SK-N-DZ (cell line): Measurements from ENCODE around the gene KRTAP3-1.
"Not testable (repeated sequence)": the region's sequence is repeated elsewhere in the genome, so short reads cannot be mapped to it uniquely, and the experiment has no call there.

Source experiments
- DNase-seq: peaks from one replicate; pipeline ENCODE4 v3.0.0-alpha.2; 2015; ENCODE audit warnings: low spot score

KRTAP3-1 gene

DNA sequence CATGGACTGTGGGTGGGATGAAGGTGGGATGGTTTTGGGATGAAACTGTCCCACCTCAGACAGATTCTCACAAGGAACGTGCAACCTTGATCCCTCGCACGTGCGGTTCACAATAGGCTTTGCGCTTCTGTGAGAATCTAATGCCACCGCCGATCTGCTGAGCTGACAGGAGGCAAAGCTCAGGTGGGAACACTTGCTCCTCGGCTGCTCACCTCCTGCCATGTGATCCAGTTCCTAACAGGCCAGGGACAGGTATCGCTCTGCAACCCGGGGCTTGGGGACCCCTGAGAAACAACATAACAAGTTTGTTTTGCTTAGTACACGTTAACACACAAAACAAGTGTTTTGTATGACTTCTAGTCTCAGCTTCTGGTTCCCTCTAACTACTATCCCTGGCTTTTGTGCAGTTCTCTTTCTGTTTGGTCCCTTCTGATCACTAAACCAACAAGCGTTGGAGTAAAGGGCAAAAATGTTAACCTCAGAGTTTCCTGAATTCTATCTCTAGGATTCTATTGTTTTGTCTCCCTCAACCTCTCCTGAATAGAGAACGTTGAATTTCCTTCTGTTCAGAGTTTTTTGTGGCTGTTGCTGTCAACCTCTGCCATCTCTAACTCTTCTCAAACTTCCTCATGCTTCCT, 7.8 kb upstream of the KRTAP3-1 start:
- no peak for DNase-seq

DNA sequence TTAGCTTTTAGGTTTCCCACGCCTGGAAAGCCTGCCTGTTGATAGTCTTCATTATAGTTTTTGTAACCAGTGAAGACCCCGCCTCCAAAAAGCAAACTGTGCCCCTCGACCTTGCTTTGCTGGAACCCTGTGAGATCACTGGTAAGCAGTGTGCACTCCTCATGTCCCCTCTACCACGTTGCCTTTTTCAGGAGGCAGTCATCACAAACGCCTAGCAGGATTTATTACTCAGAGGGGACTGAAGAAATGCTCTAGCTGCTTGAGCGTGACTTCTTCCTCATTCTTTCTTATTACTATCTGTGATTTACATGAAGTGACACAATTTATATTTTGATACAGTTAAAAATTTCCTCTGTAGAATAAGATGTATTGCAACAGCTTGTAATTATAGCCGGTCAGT, 6.5 kb upstream of the KRTAP3-1 start:
- no peak for DNase-seq

DNA sequence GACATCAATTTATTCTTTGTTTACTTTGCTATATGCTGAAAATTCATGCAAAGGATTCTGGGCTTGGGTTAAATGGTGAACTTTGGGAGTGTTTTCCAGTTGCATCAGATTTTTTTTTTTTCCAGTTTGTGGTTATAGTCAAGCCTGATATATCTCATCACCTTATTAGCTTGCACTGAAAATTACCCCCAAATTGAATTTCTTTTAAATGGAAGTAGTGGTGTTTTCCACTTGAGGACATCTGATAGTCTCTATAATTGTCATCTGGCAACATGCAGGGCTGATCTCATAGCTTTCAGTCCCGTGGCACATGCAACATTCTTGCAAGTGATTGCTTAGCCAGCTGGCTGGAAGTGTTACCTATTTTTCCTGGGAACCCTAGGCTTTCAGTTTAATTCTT, 4.7 kb upstream of the KRTAP3-1 start:
- DNase-seq: peak; percentile 35

DNA sequence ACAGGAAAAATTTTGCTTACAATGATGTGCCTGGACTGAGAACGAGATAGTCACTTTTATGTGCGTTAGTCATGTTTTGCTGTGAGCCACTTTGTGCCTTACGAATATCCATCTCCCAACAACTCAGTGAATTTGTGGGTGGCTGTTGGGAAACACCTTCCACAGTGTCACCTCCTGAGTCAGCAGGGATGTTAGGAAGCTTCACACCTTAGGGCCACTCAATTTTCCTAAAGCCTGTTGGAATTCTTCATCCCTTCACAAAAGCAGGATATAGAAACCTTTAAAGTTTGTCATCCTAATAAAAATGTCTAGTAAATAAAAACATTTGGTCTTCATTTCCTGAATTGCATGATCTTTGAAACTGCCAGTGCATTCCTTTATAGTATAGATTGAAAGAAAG, 4.3 kb upstream of the KRTAP3-1 start:
- DNase-seq: no peak

DNA sequence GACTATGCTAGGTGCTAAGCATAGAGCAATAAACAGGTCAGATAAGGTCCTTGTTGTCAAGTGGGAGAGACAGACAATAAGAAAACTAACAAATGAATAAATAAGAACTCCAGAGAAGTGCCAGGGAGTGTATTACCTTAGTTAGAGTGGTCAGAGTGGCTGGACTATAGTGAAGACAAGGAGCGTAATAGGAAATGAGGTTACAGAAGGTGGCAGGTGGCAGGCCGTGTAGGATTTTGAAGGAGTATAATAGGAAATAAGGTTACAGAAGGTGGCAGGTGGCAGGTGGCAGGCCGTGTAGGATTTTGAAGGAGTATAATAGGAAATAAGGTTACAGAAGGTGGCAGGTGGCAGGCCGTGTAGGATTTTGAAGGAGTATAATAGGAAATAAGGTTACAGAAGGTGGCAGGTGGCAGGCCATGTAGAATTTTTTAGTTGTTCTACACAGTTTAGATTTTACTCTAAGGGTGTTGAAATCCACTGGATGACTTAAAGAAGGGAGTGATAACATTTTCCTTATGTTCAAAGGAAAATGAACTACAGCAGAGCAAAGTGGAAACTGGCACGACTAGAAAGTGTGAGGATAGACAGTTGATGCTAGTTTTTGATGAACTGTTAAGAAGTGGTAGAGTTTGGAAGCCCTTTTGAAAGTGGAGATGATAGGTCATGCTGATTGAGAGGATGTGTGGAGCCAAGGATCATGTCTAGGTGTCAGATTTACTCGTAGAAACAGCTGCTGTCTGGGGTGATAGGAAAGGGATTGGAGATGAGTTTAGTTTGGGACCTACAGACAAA, 3.6 kb upstream of the KRTAP3-1 start:
- DNase-seq: no peak

DNA sequence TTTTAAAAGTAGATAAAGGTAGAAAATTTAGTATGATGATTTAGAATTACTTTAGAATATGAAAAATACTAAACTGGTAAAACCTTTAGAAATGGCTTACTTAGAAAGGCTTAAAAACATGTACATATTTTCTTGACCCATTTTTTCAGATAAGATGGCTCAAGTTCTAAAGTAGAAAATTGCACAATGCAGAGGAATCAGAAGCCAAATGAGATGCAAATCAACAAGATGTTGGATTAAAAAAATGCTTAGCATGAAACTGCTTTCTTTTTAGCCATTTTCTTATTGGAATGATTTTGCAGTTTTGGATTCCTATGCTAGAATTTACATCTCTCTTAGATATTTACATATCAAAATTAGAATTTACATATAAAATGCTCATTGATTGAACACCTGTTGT, 1.5 kb upstream of the KRTAP3-1 start:
- DNase-seq: no peak

DNA sequence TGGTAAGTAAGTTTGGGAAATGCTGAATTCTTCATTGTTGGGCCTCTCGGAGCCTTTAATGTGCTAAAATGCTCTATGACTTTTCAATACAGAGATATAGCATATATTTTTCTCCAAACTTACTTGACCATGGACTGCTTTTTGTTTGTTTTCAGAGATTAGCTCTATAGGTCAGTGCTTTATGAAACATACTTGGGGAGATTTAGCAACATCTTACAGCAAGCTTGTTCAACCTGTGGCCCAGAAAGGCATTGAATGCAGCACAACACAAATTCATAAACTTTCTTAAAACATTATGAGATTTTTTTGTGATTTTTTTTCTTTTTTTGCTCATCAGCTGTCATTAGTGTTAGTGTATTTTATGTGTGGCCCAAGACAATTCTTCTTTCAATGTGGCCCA, 1.0 kb upstream of the KRTAP3-1 start:
- no peak for DNase-seq

DNA sequence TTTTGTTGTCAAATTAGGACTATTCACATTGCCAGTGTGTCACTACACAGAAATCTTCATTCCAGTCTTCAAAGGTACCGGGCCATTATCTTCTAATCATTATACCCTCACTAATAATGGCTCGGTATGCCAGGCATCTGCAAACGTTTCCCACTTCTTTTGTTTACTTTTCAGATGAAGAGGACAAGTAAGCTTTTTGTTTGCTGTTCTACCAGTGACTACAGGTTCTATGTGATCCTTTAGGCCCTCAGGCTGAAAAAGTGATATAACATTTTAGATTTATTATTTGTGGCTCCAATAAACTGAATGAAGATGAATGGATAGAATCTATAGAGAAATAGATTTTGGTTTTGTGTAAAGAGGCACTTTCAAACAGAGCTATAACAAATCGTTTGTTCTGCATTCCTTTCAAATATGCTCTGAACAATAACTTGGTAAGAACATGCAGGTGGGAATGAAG, 403 bp upstream of the KRTAP3-1 start:
- DNase-seq: no peak

DNA sequence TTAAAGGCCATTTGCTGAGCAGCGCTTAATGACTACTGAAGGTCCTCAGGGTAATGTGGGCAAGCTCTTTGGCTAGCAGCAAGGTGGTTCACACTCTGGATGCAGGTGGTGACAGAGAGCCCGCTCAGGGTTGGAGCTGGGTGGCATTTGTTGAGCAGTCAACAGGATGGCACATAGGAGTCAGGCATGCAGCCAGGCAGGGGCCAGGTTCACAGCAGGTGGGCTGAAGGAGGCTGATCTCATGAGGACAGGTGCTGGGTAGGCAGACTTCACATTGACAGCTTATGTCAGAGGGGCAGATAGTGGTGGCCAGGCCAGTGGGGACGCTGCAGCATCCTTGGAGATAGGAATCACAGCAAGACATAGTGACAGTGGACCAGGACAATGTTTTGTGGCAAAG, 4.5 kb downstream of the KRTAP3-1 start:
- no peak for DNase-seq

DNA sequence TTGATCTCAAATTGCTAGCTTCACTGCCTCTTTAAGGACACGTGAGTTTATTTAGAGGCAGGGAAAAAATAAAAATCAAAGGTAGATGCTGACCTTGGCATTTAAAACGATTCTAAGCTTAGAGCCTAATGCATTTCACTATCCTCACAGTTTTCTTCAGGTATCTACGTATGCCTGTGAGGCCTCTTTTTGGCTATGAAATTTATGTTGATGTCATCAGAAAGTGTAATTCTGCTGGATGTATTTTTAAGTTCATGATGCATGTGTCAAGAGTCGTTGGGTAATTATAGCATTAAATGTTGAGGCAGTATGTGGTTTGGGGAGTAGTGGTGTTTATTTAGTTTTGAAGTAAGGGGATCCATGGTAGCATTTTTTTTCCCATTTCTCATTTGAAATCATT, 5.0 kb downstream of the KRTAP3-1 start:
- no peak for DNase-seq

DNA sequence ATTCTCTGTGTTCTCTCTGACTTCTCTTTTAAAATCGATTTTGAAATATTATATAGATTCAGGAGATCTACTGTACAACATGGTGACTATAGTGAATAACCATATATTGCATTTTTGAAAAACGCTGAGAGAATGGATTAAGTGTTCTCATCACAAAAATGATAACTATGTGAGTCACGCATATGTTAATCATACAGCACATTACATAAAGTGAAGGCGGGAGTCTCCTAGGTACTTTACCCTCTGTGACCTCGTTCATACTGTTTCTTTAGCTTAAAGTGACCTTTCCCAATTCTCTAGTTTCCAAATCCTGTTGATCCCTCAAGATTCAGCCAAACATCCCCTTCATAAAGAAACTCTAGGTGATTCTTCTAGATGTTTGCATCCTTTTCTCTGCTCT, 6.1 kb downstream of the KRTAP3-1 start:
- no peak for DNase-seq

DNA sequence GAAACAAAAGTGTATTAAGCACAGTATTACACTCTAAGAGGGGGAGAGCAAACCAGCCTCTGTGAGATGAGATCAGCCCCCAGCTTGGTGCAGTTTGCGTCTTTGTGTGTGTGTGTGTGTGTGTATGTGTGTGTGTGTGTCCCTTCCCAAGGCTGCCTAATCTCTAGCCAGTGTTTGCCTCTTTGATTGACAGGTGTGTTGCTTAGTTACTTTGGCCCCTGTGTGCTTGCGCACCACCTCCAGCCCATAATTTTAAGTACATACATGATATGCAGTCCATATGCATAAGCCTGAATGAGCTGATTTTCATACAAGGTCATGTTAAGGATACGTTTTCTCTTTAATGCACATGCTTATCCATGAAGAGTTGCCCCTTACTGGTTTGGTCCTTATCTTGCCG, 7.1 kb downstream of the KRTAP3-1 start:
- DNase-seq: no peak

DNA sequence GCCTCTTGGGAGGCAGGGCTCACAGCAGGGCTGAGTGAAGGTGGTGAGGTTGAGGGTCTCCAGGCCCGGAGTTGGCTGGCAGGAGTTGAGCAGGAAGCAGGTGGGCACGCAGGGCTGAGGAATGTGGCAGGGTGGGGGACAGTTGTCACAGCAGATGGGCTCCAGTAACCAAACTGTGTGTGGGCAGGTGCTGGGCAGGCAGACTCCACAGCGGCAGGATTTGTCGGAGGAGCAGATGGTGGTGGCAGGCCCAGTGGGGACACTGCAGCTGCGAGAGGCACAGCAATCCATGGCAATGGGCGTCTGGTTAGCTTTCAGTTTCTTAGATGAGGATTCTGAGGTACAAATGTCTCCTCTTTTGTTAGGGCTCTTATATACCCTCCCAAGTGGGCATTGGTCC, 9.4 kb downstream of the KRTAP3-1 start, which contains the start of gene KRTAP3-2:
Gene KRTAP3-2, minus strand, starts transcription at position 344 of the 400 bp plus-strand sequence. Its CDS starts 53 bp downstream, at position 291.
- DNase-seq: not testable (repeated sequence)

DNA sequence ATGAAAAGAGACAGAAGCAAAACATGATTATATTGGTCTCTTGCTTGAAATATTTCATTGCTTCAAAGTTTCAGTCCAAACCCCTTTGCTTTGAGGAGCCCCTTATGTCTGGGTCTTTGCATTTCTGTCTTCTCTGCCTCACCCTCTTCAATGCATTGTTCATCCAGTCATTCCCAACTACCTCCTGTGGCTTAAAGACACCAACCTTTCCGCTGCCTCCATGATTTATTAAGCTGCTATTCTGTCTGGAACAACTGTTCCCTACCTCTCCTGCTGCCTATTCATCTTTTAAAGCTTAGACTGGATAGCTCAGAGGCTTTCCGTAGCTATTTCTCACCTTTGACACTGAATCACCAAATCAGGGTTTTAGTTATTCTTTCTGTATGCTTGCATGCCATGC, 11.6 kb downstream of the KRTAP3-1 start:
- no peak for DNase-seq

DNA sequence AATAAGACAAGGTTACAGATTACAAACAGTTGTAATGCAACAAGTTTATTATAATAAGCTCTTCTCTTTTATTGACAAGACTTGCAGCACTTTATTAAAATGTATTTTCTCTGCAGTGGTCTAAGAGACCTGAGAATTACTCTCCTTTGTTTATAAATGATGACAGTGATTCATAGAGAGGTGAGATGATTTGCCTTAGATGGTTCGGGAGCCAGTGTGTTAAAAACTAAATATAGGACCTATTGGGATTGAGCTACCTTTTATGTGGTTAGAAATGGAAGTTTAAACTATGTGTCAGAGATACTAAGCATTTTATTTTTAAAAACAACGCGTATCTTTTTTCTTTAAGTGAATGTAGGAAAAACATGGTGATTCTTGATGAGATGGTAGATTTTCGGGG, 12.1 kb downstream of the KRTAP3-1 start:
- no peak for DNase-seq

DNA sequence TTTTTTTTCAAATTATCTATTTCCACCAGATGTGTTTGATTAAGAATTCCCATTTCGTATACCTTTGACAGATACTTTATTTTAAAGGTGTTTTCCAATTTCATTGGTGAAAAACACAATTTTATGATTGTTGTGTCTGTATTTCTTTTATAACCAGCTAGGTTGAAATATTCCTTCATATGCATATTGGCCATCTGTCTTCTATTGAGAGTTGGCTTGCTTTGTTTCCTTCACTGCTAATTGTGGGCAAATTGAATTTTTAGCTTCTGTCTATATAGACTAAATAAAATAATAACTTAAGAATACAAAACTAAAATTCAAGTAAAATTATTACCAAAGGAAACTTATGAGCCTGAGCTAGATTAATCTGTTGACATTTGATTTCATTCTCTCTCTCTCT, 13.8 kb downstream of the KRTAP3-1 start:
- DNase-seq: no peak

DNA sequence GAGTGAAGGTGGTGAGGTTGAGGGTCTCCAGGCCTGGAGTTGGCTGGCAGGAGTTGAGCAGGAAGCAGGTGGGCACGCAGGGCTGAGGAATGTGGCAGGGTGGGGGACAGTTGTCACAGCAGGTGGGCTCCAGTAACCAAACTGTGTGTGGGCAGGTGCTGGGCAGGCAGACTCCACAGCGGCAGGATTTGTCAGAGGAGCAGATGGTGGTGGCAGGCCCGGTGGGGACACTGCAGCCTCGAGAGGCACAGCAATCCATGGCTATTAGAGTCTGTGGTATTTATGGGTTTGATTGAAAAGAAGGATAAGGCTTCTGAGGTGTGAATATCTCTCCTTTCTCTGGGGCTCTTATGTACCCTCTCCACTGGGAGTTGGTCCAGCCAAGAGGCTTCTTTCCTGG, 15.1 kb downstream of the KRTAP3-1 start, which contains the start of gene KRTAP3-3:
Gene KRTAP3-3, minus strand, starts transcription at position 326 of the 400 bp plus-strand sequence. Its CDS starts 67 bp downstream, at position 259.
- DNase-seq: no peak

DNA sequence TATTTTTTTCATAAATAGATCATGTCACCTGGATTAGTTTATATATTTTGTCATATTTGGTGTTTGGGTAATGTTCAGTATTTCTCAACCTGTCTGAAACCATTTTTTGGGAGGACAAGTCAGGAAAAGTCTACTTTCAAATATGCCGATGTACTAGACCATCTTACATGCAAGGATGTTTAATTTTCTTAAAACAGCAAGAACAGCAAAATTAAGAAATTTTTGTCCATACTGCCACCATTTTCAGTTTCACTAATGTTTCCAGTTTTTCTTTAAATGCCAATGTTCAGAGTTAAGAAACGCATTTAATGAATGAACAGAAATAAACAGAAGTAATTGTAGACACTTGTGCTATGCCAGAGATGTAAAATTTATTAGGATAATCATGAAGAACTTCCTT, 15.8 kb downstream of the KRTAP3-1 start:
- no peak for DNase-seq

DNA sequence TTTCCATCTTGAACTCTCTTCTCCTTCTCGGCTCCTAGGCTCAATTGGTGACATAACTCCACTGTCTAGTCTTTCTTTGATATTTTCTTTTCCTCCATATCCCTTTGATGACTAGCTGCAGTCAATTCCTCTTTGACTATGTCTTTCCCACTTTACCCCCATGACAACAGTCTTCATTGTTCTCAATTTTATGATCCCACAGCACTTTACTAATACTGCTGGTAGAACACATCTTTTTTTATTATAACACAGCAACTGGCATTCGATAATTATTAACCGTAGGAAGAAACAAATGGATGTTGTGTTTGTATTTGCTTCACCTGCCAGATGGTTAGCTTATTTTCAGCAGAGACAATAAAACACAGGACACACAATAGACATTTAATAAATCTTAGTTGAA, 16.3 kb downstream of the KRTAP3-1 start:
- no peak for DNase-seq

DNA sequence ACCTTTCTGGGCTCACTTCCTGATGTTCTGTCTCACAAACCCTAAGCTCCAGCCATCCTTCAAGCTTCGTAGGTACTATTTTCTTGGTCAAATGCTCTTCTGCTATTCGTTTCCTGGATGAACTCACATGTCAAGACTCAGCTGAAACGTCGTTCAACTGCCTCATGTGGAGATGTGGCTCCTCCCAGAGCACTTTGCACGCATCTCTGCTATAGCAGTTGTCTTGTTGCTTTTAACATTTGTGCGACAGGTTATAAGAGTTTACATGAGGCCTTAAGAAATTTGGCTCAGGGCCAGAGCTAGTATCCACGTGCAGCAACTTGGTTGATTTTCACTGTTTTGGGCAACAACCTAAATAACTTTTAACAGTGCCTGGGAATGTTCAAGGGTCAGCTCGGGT, 22.0 kb downstream of the KRTAP3-1 start:
- DNase-seq: no peak

DNA sequence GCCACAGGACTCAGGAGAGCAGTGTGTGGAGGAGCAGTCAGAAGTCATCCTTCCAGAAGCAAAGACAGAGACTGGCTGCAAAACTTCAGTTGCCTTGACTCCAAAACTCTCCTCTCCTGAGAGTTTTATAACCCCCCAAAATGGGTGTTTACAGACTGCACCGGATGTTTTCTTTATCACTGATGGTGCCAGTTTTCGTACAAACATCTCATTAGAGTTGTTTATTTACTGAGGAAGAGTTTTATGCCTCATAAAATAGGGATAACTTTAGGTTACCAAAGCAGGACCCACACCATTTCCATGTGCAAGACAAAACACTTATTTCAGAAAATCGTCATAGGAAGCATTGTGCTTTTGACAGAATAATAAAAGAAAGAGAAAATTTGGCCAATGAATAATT, 24.7 kb downstream of the KRTAP3-1 start, which contains the start of gene KRT40:
Gene KRT40, minus strand, starts transcription at position 101 of the 400 bp plus-strand sequence. Its CDS starts 53 bp downstream, at position 48.
- no peak for DNase-seq

DNA sequence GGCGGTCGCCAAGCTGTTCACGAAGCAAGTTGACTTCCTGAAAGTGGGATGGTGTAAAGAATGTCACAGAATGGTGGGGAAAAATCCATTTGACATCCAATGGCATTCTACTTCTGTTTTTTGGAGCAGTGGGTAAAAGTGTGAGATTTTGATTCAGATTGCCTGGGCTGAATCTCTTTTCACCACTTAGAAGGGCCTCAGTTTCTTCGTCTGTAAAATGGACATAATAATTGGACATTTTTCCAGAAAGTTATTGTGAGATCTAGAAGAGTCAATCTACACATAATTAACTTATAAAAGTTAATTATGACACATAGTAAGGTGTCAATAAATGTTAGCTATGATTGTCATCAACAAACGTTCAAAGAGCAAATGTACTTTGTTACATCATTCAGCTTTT, 27.8 kb downstream of the KRTAP3-1 start:
- no peak for DNase-seq

DNA sequence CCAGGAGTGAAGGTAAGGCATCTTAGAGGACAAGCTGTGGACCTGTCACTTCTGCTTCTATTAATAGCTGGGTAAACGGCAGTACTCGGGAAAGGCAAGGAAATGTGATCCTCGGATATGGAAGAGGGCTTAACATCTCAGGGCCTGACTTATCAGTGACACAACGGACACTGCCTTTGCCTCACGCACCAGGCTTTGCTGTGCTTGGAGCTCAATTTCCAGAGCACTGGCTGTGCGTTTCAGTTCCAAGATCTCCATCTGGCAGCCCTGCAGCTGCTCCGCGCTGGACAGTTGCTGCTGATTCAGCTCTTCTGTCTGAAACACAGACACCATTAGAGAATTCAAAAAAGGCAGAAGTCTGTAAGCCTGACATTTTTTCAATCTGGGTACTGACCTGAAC, 28.3 kb downstream of the KRTAP3-1 start:
- DNase-seq: peak; percentile 12
